Stimulated activated CD8-positive, alpha-beta memory T cell treated with anti-CD3 and anti-CD28 coated beads, Interleukin-2, amount 100 ng/mL, for 48 hours (primary cell): ENCODE measurements around the gene TLR5.

Experiments used
- DNase-seq, 2 donors: peaks; one replicate each; pipeline ENCODE4 v3.0.0-alpha.2; 2020; ENCODE audit warnings: low read depth in 2 of 2

The TLR5 gene

DNA sequence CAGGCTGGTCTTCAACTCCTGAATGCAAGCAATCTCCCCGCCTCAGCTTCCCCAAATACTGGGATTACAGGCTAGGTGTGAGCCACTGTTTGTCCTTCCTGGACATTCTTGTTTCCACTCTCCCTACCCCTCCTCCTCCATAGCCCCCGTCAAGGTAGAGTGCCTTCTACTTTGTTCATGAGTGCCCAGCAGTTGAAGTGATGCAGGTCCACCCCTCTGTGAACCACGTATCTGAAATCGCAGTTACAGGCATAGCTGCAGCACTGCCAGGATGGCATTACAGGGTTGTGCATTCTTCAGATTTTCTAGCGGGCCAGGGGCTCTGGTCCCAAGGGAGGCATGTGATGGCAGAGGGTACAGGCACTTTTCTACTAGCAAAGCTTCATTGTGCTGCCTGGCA lies 7.4 kb upstream of the TLR5 start:
- no peak for DNase-seq

DNA sequence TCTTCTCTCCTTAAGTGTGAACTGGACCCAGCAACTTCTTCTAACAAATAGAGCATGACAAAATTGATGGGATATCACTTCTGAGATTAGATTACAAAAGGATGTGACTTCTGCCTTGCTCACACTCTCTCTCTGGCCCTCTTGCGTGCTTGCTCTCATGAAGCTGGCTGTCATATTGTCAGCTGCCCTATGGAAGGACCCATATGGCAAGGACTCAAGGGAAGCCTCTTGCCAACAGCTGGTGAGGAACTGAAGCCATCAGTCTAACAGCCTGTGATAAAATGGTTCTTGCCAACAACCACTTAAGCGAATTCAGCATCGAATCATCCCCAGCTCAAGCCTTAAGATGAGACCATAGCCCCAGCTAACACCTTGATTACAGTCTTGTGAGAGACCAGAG lies 4.8 kb upstream of the TLR5 start:
- no peak for DNase-seq

DNA sequence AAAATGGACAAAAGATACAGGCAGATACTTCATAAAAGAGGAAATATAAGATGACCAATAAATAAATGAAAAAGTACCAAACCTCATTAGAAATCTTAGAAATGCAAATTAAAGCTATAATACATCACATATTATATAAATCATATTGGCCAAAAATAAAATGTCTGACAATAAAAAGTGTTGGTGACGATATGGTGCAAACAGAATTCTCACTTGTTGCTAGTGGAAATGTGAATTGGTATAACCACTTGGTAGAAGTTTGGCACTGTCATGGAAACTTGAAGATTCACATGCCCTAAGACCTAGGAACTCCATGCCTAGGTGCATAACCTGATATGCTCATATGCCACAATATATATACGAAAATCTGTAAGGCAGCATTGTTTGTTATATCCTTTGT lies 4.4 kb upstream of the TLR5 start:
- no peak for DNase-seq

DNA sequence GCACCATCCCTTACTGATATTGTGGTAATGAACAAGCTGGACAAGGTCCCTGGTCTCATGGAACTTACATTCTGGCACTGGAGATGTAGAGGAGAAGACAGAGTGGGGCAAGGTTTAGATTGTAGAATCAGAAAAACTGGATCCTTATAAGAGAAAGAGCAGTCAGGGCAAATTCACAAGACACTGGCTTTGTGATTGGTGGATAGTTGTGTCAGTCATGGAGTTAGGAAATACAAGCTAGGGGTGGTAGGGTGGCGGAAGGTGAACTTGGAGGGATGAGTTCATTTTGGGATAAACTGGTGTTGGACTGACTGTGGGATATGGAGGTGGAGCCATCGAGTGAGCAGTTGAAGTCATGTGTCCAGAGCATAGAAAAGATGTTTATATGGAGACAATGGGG lies 3.7 kb upstream of the TLR5 start:
- no peak for DNase-seq

DNA sequence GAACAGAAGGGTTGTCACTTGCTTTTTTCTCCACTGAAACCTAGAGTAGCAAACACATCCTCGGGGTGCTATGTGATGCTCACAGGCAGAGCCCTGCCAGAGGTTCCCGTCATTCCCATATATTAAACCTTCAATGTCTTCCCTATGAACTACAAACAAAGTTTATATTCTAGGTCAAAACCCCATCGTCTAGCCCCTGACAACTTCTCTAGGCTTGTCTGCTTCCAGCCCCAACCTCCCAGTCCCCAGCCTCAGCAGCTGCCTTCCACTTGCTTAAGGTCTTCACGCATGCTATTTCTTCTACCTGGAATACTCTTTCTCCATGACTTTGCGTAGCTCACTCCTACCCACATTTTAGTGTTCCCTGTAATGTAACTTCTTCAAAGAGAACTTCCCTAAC lies 1.9 kb upstream of the TLR5 start:
- DNase-seq: no peak

DNA sequence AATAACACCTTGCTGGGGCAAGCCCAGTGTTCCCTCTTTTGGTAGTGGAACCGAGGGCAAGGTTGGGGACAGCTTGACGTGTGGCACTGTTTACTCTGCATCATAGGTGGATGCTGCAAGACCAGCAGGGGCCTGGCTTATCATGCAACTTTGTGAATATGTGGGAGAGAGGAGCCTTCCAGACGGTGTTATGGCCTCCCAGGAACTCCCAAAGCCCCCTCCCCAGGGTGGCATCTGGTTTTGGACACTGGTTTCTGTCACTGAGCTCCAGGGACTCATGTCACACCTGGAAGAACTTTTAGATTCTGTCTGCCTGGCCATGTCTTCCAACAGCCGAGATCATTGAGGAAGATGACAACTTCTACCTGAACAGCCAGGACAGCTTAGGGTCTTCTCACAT lies 1.4 kb upstream of the TLR5 start:
- no peak for DNase-seq

DNA sequence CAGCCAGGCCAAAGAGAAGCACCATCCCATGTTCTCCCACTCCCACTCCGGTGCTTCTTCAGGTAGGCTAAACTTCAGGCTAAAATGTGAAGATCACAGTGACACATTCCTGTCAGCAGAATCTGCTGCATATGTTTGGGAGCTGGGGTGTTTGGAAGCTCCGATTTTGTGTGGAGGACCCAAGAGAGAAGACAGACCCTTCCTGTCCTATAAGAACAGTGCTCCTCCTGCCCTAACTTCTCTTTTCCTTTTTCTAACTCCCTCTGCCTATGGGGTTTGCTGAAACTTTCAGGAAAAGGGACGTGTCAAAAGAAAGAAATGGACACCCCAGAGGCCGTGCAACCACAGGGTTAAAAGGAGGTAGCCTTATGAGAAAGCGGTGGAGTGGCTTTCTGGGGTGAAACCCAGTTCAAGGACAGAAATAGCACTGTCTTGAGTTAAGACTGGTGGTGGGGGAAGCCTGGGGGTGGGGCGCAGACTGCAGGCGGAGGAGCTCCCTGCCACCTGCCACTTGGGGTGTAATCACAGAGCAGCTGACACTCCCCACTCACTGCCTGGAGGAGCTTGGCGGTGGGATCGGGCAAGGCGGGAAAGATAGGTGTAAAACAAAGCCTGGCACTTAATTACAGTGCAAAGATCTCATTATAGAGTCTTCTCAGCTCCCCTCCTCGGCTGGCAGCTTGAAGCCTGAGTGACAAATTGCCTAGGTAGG lies 645 bp upstream of the TLR5 start:
- DNase-seq: peak in 1 of 2 donors; percentile 28

DNA sequence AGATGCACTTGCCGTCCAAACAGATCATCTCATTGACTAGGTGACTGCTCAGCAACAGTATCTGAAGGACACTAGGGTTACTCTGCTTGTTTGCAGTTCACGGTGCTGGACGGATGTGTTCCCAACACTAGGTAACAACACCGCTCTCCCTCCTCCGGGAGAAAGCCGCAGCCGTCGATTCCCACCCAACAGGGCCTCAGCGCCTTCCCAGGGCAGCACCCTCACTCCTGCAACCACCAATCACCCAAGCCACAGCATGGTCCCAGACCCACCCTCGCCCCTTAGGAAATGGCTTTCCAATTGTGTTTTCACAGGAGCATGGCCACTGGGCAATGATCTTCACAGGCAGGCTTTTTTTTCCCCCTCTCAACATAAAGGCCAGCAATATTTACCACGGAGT lies 779 bp downstream of the TLR5 start:
- no peak for DNase-seq

DNA sequence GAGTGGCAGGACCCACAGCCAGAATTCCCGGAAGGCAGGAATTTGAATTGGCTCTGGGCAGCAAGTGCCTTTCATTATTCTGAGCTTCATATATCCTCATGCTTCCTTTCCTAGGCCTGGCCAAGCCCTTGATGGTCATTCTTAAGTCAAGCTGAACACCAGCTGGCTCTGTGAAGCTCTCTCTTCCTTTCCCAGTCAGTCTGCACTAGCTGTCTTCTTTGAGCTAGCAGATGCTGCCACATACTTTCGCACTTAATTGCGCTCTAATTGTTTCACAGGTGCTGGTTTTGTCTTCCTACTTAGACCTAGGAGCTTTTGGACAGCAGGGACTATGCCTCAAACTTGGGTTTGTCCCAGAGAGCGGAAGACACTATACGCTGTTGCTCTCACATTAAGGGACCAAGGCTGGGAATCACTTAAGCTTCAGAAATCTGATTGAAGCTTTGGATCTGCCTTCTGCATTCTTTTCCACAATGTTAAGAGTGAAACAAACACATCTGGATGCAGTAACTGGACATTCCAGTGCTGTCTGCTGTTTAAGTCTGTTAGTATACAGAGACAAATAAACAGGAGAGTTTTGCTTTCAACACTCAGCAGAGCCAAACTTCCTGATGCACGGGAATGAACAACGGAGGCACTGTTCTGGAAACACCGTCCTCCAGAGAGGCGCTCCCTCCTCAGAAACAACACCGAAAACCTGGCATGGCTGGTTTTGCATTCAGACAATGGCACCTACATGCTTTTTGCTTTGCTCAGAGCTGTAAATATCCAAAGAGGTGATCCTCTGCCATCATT lies 2.2 kb downstream of the TLR5 start:
- no peak for DNase-seq

DNA sequence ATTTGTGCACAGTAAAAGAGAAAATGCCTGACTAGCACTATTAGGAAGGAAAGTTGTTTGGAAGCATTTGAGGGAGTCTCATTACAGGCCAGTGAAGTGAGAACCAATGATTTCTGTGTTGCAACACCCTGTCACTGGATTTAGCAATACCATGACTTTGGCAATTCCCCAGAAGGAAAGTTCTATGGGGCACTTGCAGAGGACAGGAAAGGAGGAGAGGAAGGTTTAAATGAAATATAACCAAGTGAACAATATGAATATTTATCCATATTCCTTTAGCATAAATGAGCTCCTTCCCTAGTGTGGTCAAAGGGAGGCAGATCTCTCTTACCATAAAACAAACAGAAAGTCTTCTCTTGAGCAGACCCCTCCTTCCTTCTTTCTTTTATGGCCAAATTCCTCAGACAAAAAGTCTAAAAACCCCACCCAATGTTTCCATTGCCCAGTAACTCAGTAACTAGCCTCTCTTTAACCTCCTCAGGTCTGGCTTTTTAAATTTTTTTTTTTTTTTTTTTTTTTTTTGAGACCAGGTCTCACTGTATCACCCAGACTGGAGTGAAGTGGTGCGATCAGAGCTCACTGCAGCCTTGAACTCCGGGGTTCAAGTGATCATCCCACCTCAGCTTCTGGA lies 5.5 kb downstream of the TLR5 start:
- DNase-seq: no peak

DNA sequence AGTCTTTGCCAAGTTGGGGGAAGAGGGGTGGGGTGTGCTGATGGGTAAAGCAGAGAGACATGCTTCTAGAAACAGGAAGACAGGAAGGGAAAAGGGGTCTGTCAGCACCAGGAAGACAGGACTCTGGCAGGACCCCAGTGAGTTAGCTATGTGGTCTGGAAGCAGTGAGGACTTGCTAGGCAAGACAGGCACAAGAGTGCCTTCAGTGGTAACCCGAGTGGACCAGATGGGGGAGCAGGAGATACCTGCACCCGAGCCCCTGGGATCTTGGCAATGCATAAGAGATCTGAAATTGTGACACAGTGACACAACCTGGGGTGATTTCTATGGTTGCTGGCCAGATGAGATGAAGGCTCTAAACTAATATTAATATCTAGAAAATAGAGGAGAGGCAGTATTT lies 7.0 kb downstream of the TLR5 start:
- no peak for DNase-seq

DNA sequence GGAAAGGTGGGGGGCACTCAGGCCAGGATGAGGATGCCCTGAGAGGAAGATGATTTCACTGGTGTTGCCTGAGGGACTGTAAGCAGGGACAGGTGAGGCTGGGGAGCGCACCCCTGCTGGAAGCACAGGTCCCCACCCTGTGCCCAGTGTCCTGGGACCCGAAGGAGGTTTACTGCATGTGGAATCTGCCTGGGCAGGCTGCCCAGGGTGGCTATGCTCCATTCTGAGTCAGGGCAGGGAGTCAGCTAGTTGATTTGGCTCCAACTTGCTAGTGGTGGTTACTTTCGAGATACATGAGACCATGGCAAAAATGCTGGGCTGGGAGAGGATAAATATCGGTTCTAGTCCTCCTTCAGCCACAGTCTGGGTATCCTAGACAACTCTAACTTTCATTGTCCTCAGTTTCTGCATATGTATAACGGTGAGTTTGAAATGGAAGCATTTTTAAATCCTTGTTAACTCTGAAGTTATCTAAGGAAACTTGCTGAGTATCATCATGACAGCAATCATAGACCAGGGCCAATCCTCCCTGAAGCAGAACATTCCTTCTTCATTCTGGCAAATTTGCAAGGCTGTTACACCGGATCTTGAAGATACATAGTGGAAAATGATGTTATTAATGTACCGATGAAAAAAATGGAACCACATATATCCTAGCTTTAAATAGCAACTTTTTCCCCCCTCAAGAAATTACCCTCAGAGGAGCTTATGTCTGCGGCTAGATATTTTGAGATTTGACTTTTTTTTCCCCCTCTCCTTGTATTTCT lies 7.7 kb downstream of the TLR5 start:
- DNase-seq: no peak

DNA sequence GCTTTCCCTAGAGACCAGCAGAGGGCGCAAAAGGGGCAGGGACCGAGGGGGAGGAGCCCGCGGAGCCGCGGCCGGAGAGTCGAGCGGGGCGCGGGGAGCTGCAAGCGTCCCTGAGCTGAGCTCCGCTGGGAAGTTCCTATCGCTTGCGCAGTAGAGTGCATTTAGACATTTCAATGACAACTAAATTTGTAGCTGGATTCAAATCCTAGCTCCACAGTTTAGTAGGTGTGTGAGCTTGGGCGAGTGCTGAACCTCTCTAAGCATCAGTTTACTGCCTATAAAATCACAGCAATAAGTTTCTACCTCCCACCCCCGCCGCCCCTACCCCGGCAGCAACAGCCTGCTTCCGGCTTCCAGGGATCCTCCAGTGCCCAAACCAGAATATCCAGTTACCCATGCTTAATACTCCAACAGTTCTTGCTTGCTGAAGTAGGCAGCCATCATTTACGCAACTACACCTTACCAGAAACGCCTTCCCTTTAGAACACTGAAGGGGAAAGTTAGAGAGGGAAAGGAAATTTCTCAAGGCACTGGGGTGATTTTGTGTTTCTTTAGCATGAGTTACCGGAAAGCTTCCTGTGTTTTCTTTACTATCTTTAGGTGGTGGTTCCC lies 9.1 kb downstream of the TLR5 start:
- peak; percentile 60 to 65 for DNase-seq

DNA sequence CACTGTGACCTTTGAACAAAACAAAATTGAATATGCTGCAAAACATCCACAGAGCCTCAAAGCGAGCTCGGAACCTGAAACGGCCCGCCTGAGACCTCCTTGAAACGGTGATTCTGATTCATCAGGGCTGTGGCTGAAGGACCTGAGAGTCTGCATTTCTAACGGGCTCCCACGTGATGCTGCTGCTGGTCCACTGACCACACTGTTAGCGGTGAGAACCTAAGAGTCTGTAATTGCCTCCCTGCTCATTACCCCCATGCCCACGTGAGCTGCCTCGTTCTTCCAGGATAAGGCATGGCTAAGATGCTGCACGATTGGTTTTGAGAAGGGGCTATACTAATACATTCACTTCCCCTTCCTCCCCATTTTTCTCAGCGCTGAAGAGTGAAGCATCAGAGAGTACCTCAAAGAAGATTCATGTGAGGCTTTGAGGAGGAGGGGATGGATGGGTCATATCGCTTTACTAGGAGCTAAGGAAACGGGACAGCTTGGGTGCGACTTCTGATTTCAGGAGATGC lies 9.7 kb downstream of the TLR5 start:
- no peak for DNase-seq

DNA sequence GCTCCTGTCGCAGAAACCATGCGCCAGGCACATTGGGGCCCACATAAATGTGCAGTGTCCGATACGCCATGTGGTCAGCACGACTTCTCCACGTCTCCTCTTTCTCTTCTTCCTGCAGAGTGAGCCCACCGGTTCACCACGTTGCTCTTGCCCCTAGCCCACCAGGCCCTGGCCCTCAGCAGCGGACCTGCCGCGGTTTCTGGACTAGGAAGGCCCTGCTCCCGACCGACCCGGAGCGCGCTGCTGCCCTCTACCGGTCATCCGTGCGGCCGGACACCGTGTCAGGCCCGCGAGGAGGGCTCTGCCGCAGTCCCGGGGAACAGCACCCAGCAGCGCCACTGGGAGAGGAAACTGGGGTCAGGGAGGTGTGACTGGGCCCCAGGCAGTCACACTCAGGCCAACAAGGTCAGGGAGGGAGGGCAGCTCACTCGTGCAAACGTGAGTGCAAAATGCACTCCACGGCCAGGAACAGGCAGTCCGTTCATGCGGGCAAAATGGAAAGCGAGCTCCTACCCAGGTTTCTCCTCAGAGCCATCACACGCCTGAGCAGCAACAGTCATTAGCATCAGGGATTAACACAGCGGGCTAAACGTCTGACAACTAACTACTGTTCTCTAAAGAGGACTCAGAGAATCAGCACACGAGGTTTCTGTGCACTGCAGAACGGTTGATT lies 13.7 kb downstream of the TLR5 start:
- peak; percentile 59 to 62 for DNase-seq

DNA sequence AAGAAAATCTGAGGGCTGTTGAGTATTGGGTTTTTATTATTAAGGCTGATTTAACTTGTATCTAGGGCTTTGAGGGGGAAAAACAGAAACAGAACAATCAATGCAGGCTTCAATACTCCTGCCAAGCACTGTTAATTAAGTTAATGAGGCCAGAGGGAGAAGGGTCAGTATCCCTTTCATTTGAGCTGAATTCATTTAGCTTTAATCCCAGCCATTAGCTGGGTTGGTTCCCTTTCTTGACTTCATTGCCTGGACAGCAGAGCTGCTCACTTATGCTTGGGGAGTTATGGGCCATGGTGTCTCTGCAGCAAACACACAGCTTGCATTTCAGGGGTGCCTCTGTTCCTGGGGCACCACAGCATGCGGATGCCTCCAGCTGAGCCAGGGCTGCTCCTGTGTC lies 16.3 kb downstream of the TLR5 start:
- DNase-seq: no peak

DNA sequence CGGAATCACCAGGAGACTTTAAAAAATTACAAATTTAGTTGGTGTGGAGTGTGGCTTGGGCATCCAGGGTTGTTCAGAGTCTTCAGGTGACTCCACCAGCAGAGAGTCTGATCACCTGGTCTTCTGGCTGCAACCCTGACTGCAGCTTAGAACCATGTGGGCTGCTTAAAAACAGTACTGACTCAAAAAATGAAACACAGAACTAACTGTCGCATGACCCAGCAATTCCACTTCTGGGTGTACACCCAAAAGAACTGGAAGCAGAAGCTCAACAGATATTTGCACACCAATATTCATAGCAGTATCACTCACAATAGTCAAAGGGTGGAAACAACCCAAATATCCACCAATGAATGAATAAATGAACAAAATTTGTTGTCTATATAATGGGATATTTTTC lies 17.3 kb downstream of the TLR5 start:
- DNase-seq: no peak

DNA sequence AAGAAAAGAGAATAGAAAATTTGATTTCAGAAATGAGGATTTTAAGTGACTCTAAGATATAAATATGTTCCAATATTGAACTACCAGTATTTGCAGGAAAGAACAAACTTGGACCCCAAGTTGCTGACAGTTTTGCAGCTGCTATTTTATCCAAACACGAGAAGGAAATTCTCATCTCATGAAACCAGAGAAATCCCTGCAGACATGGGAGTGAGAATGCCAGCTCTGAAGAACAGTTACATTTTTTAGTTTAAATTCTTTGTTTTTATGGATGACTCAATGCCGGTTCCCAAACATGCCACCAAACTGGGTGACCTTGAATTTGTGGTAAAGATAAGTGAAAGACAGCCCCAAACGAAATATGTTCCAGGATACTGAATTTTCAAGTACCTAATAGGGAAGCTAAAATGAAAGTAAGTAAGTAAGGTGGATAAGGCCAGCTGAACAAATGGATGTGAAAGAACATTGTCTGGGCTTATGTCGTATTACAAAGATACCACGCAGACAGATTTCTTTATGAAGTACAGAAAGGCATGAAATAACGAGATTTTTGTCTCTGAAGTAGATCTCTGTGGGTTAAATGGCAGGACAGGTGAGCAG lies 19.9 kb downstream of the TLR5 start:
- DNase-seq: no peak

DNA sequence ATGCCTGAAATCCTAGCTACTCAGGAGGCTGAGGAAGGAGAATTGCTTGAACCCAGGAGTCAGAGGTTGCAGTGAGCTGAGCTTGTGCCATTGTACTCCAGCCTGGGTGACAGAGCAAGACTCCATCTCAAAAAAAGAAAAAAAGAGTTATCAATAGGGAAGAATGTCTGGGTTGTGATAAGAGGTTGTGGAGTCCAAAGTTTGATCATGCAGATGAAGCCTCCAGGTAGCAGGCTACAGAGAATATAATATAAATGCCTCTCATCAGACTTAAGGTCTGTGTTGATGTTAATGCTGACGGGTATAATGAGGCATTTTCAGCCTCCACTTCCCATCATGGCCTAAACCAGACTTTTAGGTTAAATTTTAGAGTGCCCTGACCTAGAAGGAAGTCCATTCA lies 24.6 kb downstream of the TLR5 start:
- DNase-seq: no peak

DNA sequence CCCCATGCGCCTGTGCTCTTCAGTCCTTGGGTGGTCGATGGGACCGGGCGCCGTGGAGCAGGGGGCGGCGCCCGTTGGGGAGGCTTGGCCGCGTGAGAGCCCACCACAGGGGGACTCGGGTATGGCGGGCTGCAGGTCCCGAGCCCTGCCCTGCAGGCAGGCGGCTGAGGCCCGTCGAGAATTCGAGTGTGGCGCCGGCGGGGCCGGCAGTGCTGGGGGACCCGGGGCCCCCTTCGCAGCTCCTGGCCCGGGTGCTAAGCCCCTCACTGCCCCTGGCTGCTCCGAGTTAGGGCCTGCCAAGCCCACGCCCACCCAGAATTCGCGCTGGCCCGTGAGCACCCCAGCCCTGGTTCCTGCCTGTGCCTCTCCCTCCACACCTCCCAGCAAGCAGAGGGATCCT lies 26.1 kb downstream of the TLR5 start:
- DNase-seq: no peak

DNA sequence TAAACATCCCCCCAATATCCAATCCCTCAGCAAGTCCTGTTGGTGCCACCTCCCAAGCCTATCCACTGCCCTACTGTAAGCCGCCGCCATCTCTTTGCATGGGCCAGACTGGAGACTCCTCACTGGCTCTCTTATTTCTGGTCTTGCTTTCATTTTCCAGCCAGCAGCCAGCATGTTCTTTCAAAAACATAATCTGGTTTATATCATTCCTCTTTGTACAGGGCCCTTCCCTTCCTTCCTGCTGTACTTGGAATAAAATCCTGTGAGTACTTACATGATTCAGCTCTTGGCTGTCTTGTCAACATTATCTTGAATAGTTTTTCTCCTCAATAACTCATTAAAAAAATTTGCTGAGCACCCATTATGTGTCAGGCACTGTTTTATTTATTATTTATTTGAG lies 28.2 kb downstream of the TLR5 start:
- no peak for DNase-seq
